ENCODE data around the gene HUWE1.
"Not testable (repeated sequence)": the region's sequence is repeated elsewhere in the genome, so short reads cannot be mapped to it uniquely, and the experiment has no call there.

DNA sequence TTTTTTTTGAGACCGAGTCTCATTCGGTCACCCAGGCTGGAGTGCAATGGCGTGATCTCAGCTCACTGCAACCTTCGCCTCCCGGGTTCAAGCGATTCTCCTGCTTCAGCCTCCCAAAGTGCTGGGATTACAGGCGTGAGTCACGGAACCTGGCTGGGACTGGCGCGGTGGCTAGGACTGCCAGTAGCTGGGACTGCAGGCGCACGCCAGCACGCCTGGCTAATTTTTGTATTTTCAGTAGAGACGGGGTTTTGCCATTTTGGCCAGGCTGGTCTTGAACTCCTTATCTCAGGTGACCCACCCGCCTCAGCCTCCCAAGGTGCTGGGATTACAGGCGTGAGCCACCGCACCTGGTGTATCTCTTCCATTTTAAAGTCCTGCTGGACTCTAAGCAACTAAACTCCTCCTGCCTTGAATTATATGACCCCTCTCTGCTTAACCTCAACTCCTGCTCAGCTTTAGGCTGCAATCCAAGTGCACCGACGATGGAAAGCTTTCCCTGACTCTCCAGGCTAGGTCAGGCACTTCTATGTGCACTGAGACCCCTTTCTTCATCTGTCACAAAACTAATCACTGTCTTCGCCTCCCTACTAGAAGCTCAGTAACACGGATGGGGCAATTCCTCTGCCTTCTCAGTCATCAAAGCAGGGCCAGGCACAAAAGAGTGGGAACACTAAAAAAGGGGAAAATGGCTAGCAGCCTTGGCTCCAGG, 155.1 kb downstream of the HUWE1 start:
- TF ChIP-seq POLR2A (IDR thresholded peaks at IDR 0.05; ENCODE audit: low read length); GATA1 (IDR thresholded peaks at IDR 0.05; ENCODE audit: low read depth, low read length): not testable (repeated sequence)
